NB4 (cell line): ENCODE measurements around the gene MRPL16.

Source experiments
- MYC ChIP-seq: IDR thresholded peaks from 2 replicates; pipeline ENCODE4 v1.6.1; 2011; ENCODE audit warnings: low read depth, low read length
- POLR2A ChIP-seq: IDR thresholded peaks from 2 replicates; pipeline ENCODE4 v1.6.1; 2011; ENCODE audit warnings: mild to moderate bottlenecking; ENCODE audit not compliant: insufficient read length; ENCODE audit errors: extremely low read depth
- TF ChIP-seq, protein P1 (sequence below): IDR thresholded peaks from one replicate; pipeline ENCODE4 v1.5.1; 2012; ENCODE audit warnings: low read depth, low read length
- TF ChIP-seq, protein P2 (sequence below): IDR thresholded peaks from 2 replicates; pipeline ENCODE4 v1.6.1; 2011; ENCODE audit warnings: low read depth, low read length

DNA sequence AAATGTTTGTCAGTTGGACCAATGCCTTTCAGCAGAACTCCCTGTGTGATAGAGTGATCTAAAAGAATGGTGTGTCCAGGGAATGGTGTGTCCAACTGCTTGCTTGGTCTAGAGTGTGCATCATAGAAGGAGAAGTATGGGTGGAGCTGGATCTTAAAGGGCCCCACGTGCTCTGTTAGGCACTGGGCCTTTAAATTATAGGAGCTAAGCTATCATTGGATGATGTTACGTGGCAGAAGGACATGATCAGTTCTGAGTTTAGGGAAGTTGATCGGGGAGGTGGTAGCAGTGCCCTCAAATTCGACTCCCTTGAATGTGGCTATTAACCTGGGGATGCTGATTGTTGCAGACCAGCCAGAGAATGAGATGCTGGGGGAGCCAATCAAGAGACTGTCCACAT lies 39.0 kb downstream of the MRPL16 start:
- TF ChIP-seq, protein P1, sequence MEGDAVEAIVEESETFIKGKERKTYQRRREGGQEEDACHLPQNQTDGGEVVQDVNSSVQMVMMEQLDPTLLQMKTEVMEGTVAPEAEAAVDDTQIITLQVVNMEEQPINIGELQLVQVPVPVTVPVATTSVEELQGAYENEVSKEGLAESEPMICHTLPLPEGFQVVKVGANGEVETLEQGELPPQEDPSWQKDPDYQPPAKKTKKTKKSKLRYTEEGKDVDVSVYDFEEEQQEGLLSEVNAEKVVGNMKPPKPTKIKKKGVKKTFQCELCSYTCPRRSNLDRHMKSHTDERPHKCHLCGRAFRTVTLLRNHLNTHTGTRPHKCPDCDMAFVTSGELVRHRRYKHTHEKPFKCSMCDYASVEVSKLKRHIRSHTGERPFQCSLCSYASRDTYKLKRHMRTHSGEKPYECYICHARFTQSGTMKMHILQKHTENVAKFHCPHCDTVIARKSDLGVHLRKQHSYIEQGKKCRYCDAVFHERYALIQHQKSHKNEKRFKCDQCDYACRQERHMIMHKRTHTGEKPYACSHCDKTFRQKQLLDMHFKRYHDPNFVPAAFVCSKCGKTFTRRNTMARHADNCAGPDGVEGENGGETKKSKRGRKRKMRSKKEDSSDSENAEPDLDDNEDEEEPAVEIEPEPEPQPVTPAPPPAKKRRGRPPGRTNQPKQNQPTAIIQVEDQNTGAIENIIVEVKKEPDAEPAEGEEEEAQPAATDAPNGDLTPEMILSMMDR = no peak
- TF ChIP-seq, protein P2, sequence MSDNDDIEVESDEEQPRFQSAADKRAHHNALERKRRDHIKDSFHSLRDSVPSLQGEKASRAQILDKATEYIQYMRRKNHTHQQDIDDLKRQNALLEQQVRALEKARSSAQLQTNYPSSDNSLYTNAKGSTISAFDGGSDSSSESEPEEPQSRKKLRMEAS = peak; percentile 87
- no peak for TF ChIP-seq POLR2A
- no peak for TF ChIP-seq MYC
